Smooth muscle cell (in vitro differentiated cells): ENCODE data around the gene CLIP4. TPM values are rescaled to one million over a fixed set of nuclear protein-coding genes. Genes with fewer than 3 reads are reported as not detected.

Experiments
- DNase-seq: peaks from one replicate; lab custom pipeline; 2025; ENCODE audit not compliant: unreplicated experiment; lab: John Stamatoyannopoulos, UW
- H2AFZ ChIP-seq: fragments of 200-600 bp; sonication (generic); 2 replicates; pipeline ENCODE4 v1.6.0; 2016; ENCODE audit warnings: antibody characterized with exemption, low read depth, mild to moderate bottlenecking
- H3F3A ChIP-seq: fragments of 200-600 bp; sonication (generic); 2 replicates; pipeline ENCODE4 v1.6.0; 2017; ENCODE audit warnings: antibody characterized with exemption, low read depth
- H3K27ac ChIP-seq: fragments of 200-600 bp; sonication (generic); 2 replicates; pipeline ENCODE4 v1.5.1; 2016; ENCODE audit warnings: low read depth, mild to moderate bottlenecking
- H3K27me3 ChIP-seq: fragments of 200-600 bp; sonication (generic); 2 replicates; pipeline ENCODE4 v1.6.1; 2016; ENCODE audit warnings: low read depth, mild to moderate bottlenecking
- H3K36me3 ChIP-seq: fragments of 200-600 bp; sonication (generic); 2 replicates; pipeline ENCODE4 v1.5.1; 2016; ENCODE audit warnings: low read depth
- H3K4me1 ChIP-seq: fragments of 200-600 bp; sonication (generic); 2 replicates; pipeline ENCODE4 v1.5.1; 2016; ENCODE audit warnings: low read depth
- H3K4me2 ChIP-seq: fragments of 200-600 bp; sonication (generic); 2 replicates; pipeline ENCODE4 v1.6.0; 2016; ENCODE audit warnings: mild to moderate bottlenecking
- H3K4me3 ChIP-seq: fragments of 200-600 bp; sonication (generic); 2 replicates; pipeline ENCODE4 v1.5.1; 2016; ENCODE audit warnings: mild to moderate bottlenecking
- H3K79me2 ChIP-seq: fragments of 200-600 bp; sonication (generic); 2 replicates; pipeline ENCODE4 v1.6.0; 2016; ENCODE audit warnings: low read depth, mild to moderate bottlenecking
- H3K9ac ChIP-seq: fragments of 200-600 bp; sonication (generic); 2 replicates; pipeline ENCODE4 v1.6.0; 2016; ENCODE audit warnings: low read depth
- H3K9me3 ChIP-seq: fragments of 200-600 bp; sonication (generic); replicated peaks from 2 replicates; pipeline ENCODE4 v1.5.1; 2016; ENCODE audit warnings: low read depth
- H4K20me1 ChIP-seq: fragments of 200-600 bp; sonication (generic); 2 replicates; pipeline ENCODE4 v1.6.0; 2016; ENCODE audit warnings: low read depth
- CTCF ChIP-seq: fragments of 200-600 bp; sonication (generic); IDR thresholded peaks from 2 replicates; pipeline ENCODE4 v1.5.1; 2017; ENCODE audit warnings: borderline replicate concordance, mild to moderate bottlenecking, antibody characterized with exemption; ENCODE audit not compliant: insufficient read depth, poor library complexity, severe bottlenecking
- WGBS: methylation state at CpG from one replicate; pipeline ENCODE4 v1.1.7; 2016; ENCODE audit warnings: low lambda C conversion rate; 5-methylcytosine and 5-hydroxymethylcytosine counted together
- polyA plus RNA-seq: library from polyadenylated mRNA; unstranded; fragments of >200 nt; fragmentation: Nextera tagmentation; extraction: Ambion mirVana; gene quantifications from 2 replicates; pipeline ENCODE4 v1.2.1, GENCODE V29; 2016
- total RNA-seq: library from RNA; depleted of rRNA; stranded (reverse); fragments of >200 nt; gene quantifications from 2 replicates; pipeline ENCODE4 v1.2.3, GENCODE V29; 2014

Gene CLIP4
- total and polyA plus RNA-seq, 2 experiments from 2014 or later: 5.7 to 18.9 TPM

- Histone ChIP-seq H3K4me1 (peaks cover 14% of the 10 kb centered on the region), H3K4me3 (no peak overlapping the region), H2AFZ (no peak overlapping the region), H3K79me2 (peaks cover 18% of the 10 kb centered on the region), H3K9me3 (no peaks in the 10 kb centered on the region), H3K27me3 (no peaks in the 10 kb centered on the region), H3K9ac (peak overlapping the region; percentile 50), H3K27ac (peak overlapping the region; percentile 87), H4K20me1 (no peaks in the 10 kb centered on the region), H3K4me2 (no peak overlapping the region), H3K36me3 (no peaks in the 10 kb centered on the region), H3F3A (peaks cover 26% of the 10 kb centered on the region)
- WGBS: 50% methylated on average over 5 of the region's 5 CpGs
- no peak for TF ChIP-seq CTCF
- no peak for DNase-seq
These were observed 2.1 kb upstream of the CLIP4 start for GRCh38 chr2:29113027-29113686.

GRCh38 chr2:29113891-29114321, 1.3 kb upstream of the CLIP4 start:
- Histone ChIP-seq H4K20me1 (no peaks in the 10 kb centered on the region), H3F3A (peaks cover 26% of the 10 kb centered on the region), H3K79me2 (peaks cover 24% of the 10 kb centered on the region), H2AFZ (no peak overlapping the region), H3K9me3 (no peaks in the 10 kb centered on the region), H3K4me3 (no peak overlapping the region), H3K27ac (peak overlapping the region; percentile 87), H3K27me3 (no peaks in the 10 kb centered on the region), H3K9ac (peak overlapping the region; percentile 63), H3K4me2 (peak overlapping the region; percentile 93), H3K4me1 (peaks cover 9% of the 10 kb centered on the region), H3K36me3 (no peaks in the 10 kb centered on the region)
- 28% methylated on average over 4 of the region's 4 CpGs for WGBS
- DNase-seq: no peak
- TF ChIP-seq CTCF: no peak

GRCh38 chr2:29114586-29114945, 649 bp upstream of the CLIP4 start:
- H3K27me3 ChIP-seq: no peaks in the 10 kb centered on the region
- H3K4me1 ChIP-seq: peaks cover 9% of the 10 kb centered on the region
- DNase-seq: no peak
- peaks cover 26% of the 10 kb centered on the region for H3F3A ChIP-seq
- H3K79me2 ChIP-seq: peaks cover 31% of the 10 kb centered on the region
- H3K4me2 ChIP-seq: peak overlapping the region; percentile 93
- H3K36me3 ChIP-seq: no peaks in the 10 kb centered on the region
- H3K9me3 ChIP-seq: no peaks in the 10 kb centered on the region
- H3K4me3 ChIP-seq: peak overlapping the region; percentile 59
- 62% methylated on average over 10 of the region's 10 CpGs for WGBS
- peak overlapping the region; percentile 87 for H3K27ac ChIP-seq
- no peaks in the 10 kb centered on the region for H4K20me1 ChIP-seq
- no peak overlapping the region for H2AFZ ChIP-seq
- H3K9ac ChIP-seq: peak overlapping the region; percentile 79
- no peak for TF ChIP-seq CTCF
